Mucosa of stomach (tissue), 1 donor: ENCODE results near the gene RAD51B.
"Not testable (repeated sequence)": the region's sequence is repeated elsewhere in the genome, so short reads cannot be mapped to it uniquely, and the experiment has no call there.

Experiments used
- H3K27me3 ChIP-seq: one replicate; pipeline ENCODE4 v1.7.0; 2013; ENCODE audit warnings: mild to moderate bottlenecking, low read length; ENCODE audit not compliant: control insufficient read depth, insufficient read depth
- H3K36me3 ChIP-seq: one replicate; pipeline ENCODE4 v1.7.0; 2013; ENCODE audit warnings: low read length; ENCODE audit not compliant: control insufficient read depth, insufficient read depth
- H3K4me1 ChIP-seq: one replicate; pipeline ENCODE4 v1.7.0; 2013; ENCODE audit warnings: mild to moderate bottlenecking, low read length; ENCODE audit not compliant: control insufficient read depth, insufficient read depth
- H3K4me3 ChIP-seq: one replicate; pipeline ENCODE4 v1.7.0; 2013; ENCODE audit warnings: low read length
- H3K9ac ChIP-seq: one replicate; pipeline ENCODE4 v1.7.0; 2013; ENCODE audit warnings: mild to moderate bottlenecking, low read length, moderate library complexity
- H3K9me3 ChIP-seq: one replicate; pipeline ENCODE4 v1.7.0; 2013; ENCODE audit warnings: mild to moderate bottlenecking, low read length, moderate library complexity; ENCODE audit not compliant: control insufficient read depth
- donor health status: Pancreatic carcinoma.

Gene RAD51B

DNA sequence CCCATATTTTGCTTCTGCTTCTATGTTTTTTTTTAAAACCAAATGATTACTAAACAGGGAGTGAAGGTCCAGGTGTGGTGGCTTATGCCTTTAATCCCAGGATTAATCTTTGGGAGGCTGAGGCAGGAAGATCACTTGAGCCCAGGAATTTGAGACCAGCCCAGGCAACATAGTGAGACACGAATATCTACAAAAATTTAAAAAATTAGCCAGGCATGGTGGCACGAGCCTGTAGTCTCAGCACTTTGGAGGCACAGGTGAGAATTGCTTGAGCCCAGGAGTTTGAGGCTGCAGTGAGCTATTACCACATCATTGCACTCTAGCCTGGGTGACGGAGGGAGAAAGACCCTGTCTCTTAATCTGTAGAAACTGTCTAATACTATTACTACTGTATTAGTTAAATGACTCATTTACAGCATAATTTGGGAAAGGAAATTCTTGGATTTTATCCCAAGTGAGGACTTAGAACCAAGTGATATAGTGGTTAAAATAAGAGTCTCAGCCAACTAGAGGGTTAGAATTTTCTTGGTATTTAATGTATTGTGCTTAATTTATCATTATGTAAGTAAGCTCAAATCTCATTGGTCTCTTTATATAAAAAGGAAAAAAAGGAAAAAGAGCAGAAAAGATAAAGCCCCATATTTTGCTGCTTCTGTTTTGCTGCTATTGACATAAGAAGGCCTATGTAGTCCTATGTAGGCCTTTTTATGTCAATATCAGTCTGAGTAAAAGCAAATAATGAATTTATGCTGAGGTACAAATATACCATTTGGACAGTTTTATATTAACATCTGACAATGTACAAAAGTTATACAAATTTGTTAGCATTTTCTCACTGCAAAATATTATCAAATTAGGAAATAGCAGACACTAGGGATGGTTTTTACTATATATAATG is 163.4 kb downstream of the RAD51B start:
- Histone ChIP-seq H3K9me3 (no peaks in the 10 kb centered on the region), H3K27me3 (no peaks in the 10 kb centered on the region), H3K4me3 (no peak overlapping the region), H3K36me3 (no peaks in the 10 kb centered on the region), H3K9ac (no peak overlapping the region), H3K4me1 (peaks cover 11% of the 10 kb centered on the region)

GRCh38 chr14:67984274-67984673 is 164.7 kb downstream of the RAD51B start:
- Histone ChIP-seq H3K4me3 (no peak overlapping the region), H3K4me1 (peaks cover 11% of the 10 kb centered on the region), H3K9ac (no peak overlapping the region), H3K27me3 (no peaks in the 10 kb centered on the region), H3K9me3 (no peaks in the 10 kb centered on the region), H3K36me3 (no peaks in the 10 kb centered on the region)

DNA sequence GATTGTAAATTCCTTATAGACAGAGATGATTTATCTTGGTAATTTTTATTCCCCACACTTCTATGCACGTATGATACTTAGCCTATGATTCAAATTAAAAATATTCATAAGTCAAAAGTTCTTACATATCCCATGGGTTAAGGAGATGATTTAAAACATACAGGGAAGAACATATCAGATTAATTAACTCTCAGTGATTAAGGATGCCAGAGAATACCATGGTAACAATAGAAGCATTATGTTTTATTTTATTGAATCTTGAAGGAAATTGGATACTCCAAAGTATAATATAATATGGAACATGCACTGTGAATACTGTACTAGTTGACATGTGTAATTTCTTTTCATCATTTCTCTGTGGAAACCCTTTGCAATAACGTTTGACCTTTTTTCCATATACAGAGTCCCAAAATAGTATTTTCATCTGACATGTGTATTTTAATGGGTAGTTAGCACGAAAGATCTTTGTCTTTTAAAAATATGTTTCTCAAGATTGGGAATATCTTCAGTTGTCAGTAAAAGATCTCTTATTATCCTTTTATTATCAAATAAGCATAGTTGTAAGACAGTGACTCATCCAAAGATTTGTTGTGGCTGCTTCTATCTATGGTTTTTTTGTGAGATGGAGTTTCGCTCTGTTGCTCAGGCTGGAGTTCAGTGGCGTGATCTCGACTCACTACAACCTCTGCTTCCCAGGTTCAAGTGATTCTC is 166.7 kb downstream of the RAD51B start:
- H3K9me3 ChIP-seq, result no peaks in the 10 kb centered on the region
- H3K4me3 ChIP-seq, result no peak overlapping the region
- H3K4me1 ChIP-seq, result peaks cover 23% of the 10 kb centered on the region

GRCh38 chr14:67987606-67988005 is 168.0 kb downstream of the RAD51B start:
- H3K9ac ChIP-seq, result no peak overlapping the region
- no peaks in the 10 kb centered on the region for H3K9me3 ChIP-seq
- no peaks in the 10 kb centered on the region for H3K27me3 ChIP-seq
- H3K36me3 ChIP-seq, result no peaks in the 10 kb centered on the region
- H3K4me1 ChIP-seq, result peaks cover 25% of the 10 kb centered on the region
- H3K4me3 ChIP-seq, result no peak overlapping the region

More for the DNA sequence above, 166.7 kb downstream of the RAD51B start:
- H3K9ac ChIP-seq, result no peak overlapping the region
- no peaks in the 10 kb centered on the region for H3K27me3 ChIP-seq
- no peaks in the 10 kb centered on the region for H3K36me3 ChIP-seq

DNA sequence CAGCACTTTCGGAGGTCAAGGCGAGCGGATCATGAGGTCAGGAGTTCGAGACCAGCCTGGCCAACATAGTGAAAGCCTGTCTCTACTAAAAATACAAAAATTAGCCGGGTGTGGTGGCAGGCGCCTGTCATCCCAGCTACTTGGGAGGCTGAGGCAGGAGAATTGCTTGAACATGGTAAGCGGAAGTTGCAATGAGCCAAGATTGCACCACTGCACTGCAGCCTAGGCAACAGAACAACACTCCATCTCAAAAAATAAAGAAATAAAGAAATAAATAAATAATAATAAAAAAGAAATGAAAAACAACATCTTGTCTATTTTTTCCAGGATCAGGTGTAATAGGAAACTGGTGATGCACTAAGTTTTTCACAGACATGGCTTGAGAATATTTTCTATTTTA is 168.6 kb downstream of the RAD51B start:
- H3K27me3 ChIP-seq, H3K9ac ChIP-seq, H3K4me3 ChIP-seq, H3K36me3 ChIP-seq, H3K9me3 ChIP-seq: not testable (repeated sequence)
- peaks cover 19% of the 10 kb centered on the region for H3K4me1 ChIP-seq

- Histone ChIP-seq H3K9me3 (no peaks in the 10 kb centered on the region), H3K4me1 (peaks cover 14% of the 10 kb centered on the region), H3K27me3 (no peaks in the 10 kb centered on the region), H3K9ac (no peak overlapping the region), H3K4me3 (no peak overlapping the region), H3K36me3 (no peaks in the 10 kb centered on the region)
Measured at GRCh38 chr14:67990576-67990975, 171.0 kb downstream of the RAD51B start.

- Histone ChIP-seq H3K9ac (no peak overlapping the region), H3K4me1 (peaks cover 14% of the 10 kb centered on the region), H3K36me3 (no peaks in the 10 kb centered on the region), H3K9me3 (no peaks in the 10 kb centered on the region), H3K4me3 (no peak overlapping the region), H3K27me3 (no peaks in the 10 kb centered on the region)
Measured at GRCh38 chr14:67994531-67994930, 175.0 kb downstream of the RAD51B start.

GRCh38 chr14:67996235-67996634 is 176.7 kb downstream of the RAD51B start:
- H3K4me1 ChIP-seq, result peaks cover 3% of the 10 kb centered on the region
- H3K9me3 ChIP-seq, result no peaks in the 10 kb centered on the region
- no peak overlapping the region for H3K9ac ChIP-seq
- no peaks in the 10 kb centered on the region for H3K27me3 ChIP-seq
- no peaks in the 10 kb centered on the region for H3K36me3 ChIP-seq
- H3K4me3 ChIP-seq, result no peak overlapping the region

- H3K9ac ChIP-seq, result no peak overlapping the region
- no peak overlapping the region for H3K4me3 ChIP-seq
- H3K27me3 ChIP-seq, result no peaks in the 10 kb centered on the region
- no peaks in the 10 kb centered on the region for H3K36me3 ChIP-seq
- H3K4me1 ChIP-seq, result no peaks in the 10 kb centered on the region
- H3K9me3 ChIP-seq, result no peaks in the 10 kb centered on the region
Measured at GRCh38 chr14:67998834-67999233, 179.3 kb downstream of the RAD51B start.

GRCh38 chr14:67999290-67999689 is 179.7 kb downstream of the RAD51B start:
- no peaks in the 10 kb centered on the region for H3K4me1 ChIP-seq
- no peak overlapping the region for H3K4me3 ChIP-seq
- no peaks in the 10 kb centered on the region for H3K36me3 ChIP-seq
- no peak overlapping the region for H3K9ac ChIP-seq
- no peaks in the 10 kb centered on the region for H3K9me3 ChIP-seq
- H3K27me3 ChIP-seq, result no peaks in the 10 kb centered on the region

DNA sequence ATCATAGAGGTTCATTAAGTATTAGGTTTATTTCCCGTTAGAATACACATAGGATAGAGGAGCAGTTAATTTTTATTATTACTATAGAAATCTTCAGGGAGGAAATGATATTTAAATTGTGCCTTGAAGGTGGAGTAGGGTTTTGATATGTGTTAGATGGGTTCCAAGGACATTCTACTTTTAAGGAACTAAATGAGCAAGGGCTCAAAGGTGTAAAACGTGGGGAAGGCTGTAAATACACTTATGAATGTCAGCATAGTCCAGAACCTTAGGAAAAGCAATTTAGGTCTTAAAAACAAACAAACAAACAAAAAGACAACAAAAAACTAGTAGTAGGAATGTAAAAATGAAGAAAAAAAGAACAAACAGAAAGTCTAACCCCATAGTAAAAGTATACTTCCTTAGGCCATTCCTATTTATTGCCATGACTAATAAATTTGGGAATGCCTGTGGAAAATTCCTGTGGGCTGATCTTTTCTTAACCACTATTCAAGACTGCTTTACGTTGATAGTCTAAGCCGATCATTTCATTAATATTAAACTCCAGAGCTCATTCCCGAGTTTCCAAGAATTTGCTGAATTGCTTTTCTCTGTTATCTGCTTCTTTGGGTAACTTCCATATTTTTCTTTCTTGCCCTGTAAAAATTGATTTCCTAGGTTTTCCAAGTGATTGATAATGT is 180.3 kb downstream of the RAD51B start:
- Histone ChIP-seq H3K4me1 (no peaks in the 10 kb centered on the region), H3K27me3 (no peaks in the 10 kb centered on the region), H3K4me3 (no peak overlapping the region), H3K9me3 (no peaks in the 10 kb centered on the region), H3K9ac (no peak overlapping the region), H3K36me3 (no peaks in the 10 kb centered on the region)

DNA sequence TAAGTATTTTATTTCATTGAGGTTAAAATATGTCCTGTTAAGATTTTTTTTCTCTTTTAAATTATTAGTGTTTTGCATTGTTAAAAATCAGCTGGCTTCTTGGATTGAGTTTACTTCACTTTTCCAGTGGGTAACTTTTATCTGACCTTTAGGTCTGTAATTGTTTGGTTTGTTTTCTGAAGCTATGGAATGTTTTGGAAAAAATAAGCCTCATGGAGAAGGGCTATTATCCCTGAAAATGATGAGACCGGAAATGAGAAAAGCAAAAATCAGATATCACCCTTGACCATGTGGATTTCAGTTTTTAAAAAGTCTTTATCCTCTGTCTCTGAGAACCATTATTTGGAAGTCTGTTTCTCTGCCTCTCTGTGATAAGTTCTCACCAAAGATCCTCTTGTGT is 180.9 kb downstream of the RAD51B start:
- no peaks in the 10 kb centered on the region for H3K4me1 ChIP-seq
- no peak overlapping the region for H3K4me3 ChIP-seq
- H3K9me3 ChIP-seq, result no peaks in the 10 kb centered on the region
- no peak overlapping the region for H3K9ac ChIP-seq
- no peaks in the 10 kb centered on the region for H3K27me3 ChIP-seq
- H3K36me3 ChIP-seq, result no peaks in the 10 kb centered on the region
